ENCODE results near the gene OPA3.
"Not testable (repeated sequence)": the region's sequence is repeated elsewhere in the genome, so short reads cannot be mapped to it uniquely, and the experiment has no call there.

The OPA3 gene

GRCh38 chr19:45584332-45585157, at the start of gene OPA3:
OPA3 (minus strand) TSS chr19:45584802; CDS start chr19:45584764, 38 bp downstream.
- peak; percentile 99 for DNase-seq

GRCh38 chr19:45632468-45633196, 48.0 kb upstream of the OPA3 start:
- DNase-seq: peak; percentile 51

GRCh38 chr19:45630463-45630862, 45.9 kb upstream of the OPA3 start:
- no peak for DNase-seq

GRCh38 chr19:45629704-45630103, 45.1 kb upstream of the OPA3 start:
- no peak for DNase-seq

- DNase-seq: not testable (repeated sequence)
Observed at GRCh38 chr19:45628219-45628618, 43.6 kb upstream of the OPA3 start.

GRCh38 chr19:45623984-45624383, 39.4 kb upstream of the OPA3 start:
- DNase-seq: no peak

GRCh38 chr19:45621976-45622503, 37.4 kb upstream of the OPA3 start:
- DNase-seq: no peak

- no peak for DNase-seq
Observed at GRCh38 chr19:45621389-45621788, 36.8 kb upstream of the OPA3 start.

GRCh38 chr19:45616704-45617017, 32.1 kb upstream of the OPA3 start:
- no peak for DNase-seq

- peak; percentile 80 for DNase-seq
Observed at GRCh38 chr19:45615795-45616703, 31.4 kb upstream of the OPA3 start.

- not testable (repeated sequence) for DNase-seq
Observed at GRCh38 chr19:45615056-45615455, 30.5 kb upstream of the OPA3 start.

GRCh38 chr19:45613926-45614725, 29.5 kb upstream of the OPA3 start:
- DNase-seq: peak; percentile 21

- DNase-seq: no peak
Observed at GRCh38 chr19:45608948-45609347, 24.3 kb upstream of the OPA3 start.

GRCh38 chr19:45607071-45608029, 22.7 kb upstream of the OPA3 start:
- peak; percentile 46 for DNase-seq

- DNase-seq: no peak
Observed at GRCh38 chr19:45601524-45602374, 17.1 kb upstream of the OPA3 start, which contains the start of gene GPR4. GPR4 (minus strand) TSS chr19:45602212; CDS start chr19:45591866, 10,346 bp downstream.

- no peak for DNase-seq
Observed at GRCh38 chr19:45601115-45601514, 16.5 kb upstream of the OPA3 start.

GRCh38 chr19:45600340-45600885, 15.8 kb upstream of the OPA3 start:
- no peak for DNase-seq

GRCh38 chr19:45599286-45599685, 14.7 kb upstream of the OPA3 start:
- no peak for DNase-seq

- no peak for DNase-seq
Observed at GRCh38 chr19:45598267-45599001, 13.8 kb upstream of the OPA3 start.

All from stimulated activated CD4-positive, alpha-beta T cell treated with anti-CD3 and anti-CD28 coated beads, Interleukin-4, amount 100 ng/mL, for 1 hour (primary cell).